Panc1 (cell line): ENCODE data around the gene KIF21B. TPM values are rescaled to one million over a fixed set of nuclear protein-coding genes. Genes with fewer than 3 reads are reported as not detected.
A peak's percentile ranks its signal among the peaks of the same experiment; 100 is the strongest.

Experiments used
- ATAC-seq: fragments of 200-7000 bp; cut with Tn5 transposase; 2 replicates; pipeline ENCODE4 v1.9.1; 2020; ENCODE audit warnings: mild to moderate bottlenecking, moderate library complexity
- BruUV-seq: library from RNA; stranded (reverse); fragments of 400-500 nt; replicated peaks from 2 replicates; lab custom pipeline; 2021; lab: Mats Ljungman, UMichigan
- CTCF ChIA-PET: fragments of 300-600 bp; sonication (Branson Sonifier 250); formaldehyde crosslinking; loops from one replicate; lab custom pipeline; 2022; ENCODE audit warnings: antibody characterized with exemption; lab: Charles Lee
- POLR2A ChIA-PET: fragments of 300-600 bp; sonication (Branson Sonifier 250); formaldehyde crosslinking; loops from one replicate; lab custom pipeline; 2022; ENCODE audit warnings: antibody characterized with exemption; lab: Charles Lee
- DNase-seq: peaks from one replicate; pipeline ENCODE4 v3.0.0-alpha.2; 2010; ENCODE audit warnings: low read depth, low spot score
- H3K27ac ChIP-seq: 2 replicates; pipeline ENCODE4 v1.5.1; 2011; ENCODE audit warnings: mild to moderate bottlenecking, low read length, inconsistent platforms
- H3K27me3 ChIP-seq: fragments of 200-500 bp; sonication (Bioruptor generic); 2 replicates; pipeline ENCODE4 v1.6.0; 2014; ENCODE audit warnings: low read length, inconsistent platforms; ENCODE audit not compliant: control insufficient read depth, insufficient read depth
- H3K36me3 ChIP-seq: fragments of 200-500 bp; sonication (Bioruptor generic); 2 replicates; pipeline ENCODE4 v1.5.1; 2014; ENCODE audit warnings: inconsistent platforms, mild to moderate bottlenecking, low read length, moderate library complexity; ENCODE audit not compliant: control insufficient read depth, insufficient read depth
- H3K4me1 ChIP-seq: 2 replicates; pipeline ENCODE4 v1.5.1; 2011; ENCODE audit warnings: inconsistent platforms, mild to moderate bottlenecking, low read length, moderate library complexity; ENCODE audit not compliant: control insufficient read depth, insufficient read depth
- H3K4me3 ChIP-seq, 2 experiments: 2 replicates each; pipeline ENCODE4 v1.5.1; 2011 to 2012; ENCODE audit warnings: low read depth in 2 of 2, low read length in 2 of 2, mild to moderate bottlenecking in 2 of 2, inconsistent platforms in 1 of 2, moderate library complexity in 1 of 2
- H3K9me3 ChIP-seq: fragments of 200-500 bp; sonication (Bioruptor generic); 2 replicates; pipeline ENCODE4 v1.5.1; 2014; ENCODE audit warnings: low read depth, mild to moderate bottlenecking, inconsistent platforms, low read length, moderate library complexity; ENCODE audit not compliant: control insufficient read depth, insufficient read depth
- POLR2AphosphoS5 ChIP-seq: IDR thresholded peaks from 2 replicates; pipeline ENCODE4 v1.6.1; 2012; ENCODE audit warnings: mild to moderate bottlenecking, low read depth, low read length, moderate library complexity
- REST ChIP-seq, 2 experiments: IDR thresholded peaks; 2 replicates each; pipeline ENCODE4 v1.6.1; 2011 to 2012; ENCODE audit warnings: low read depth in 2 of 2, control low read depth in 1 of 2, low read length in 1 of 2, mild to moderate bottlenecking in 1 of 2, moderate library complexity in 1 of 2; ENCODE audit not compliant: insufficient read depth in 1 of 2
- SIN3A ChIP-seq: IDR thresholded peaks from 2 replicates; pipeline ENCODE4 v1.6.1; 2012; ENCODE audit warnings: low read depth, mild to moderate bottlenecking, low read length, moderate library complexity, borderline replicate concordance; ENCODE audit not compliant: insufficient read depth
- TCF7L2 ChIP-seq: IDR thresholded peaks from 2 replicates; pipeline ENCODE4 v1.6.1; 2011; ENCODE audit warnings: mild to moderate bottlenecking, low read depth, low read length, inconsistent platforms
- in situ Hi-C: cut with HindIII; loops from 2 replicates; pipeline ENCODE4 v1.10.0; 2016; ENCODE audit warnings: low sequenced_read_pairs, low pct_unique_long_range_greater_than_20kb
- intact Hi-C: fragments of 100-400 bp; cut with micrococcal nuclease; formaldehyde crosslinking; loops from one replicate; pipeline ENCODE4 v1.10.0; 2022; ENCODE audit not compliant: unreplicated experiment
- total RNA-seq: library from RNA; stranded (reverse); gene quantifications from one replicate; pipeline ENCODE4 v1.2.1, GENCODE V29; 2021; ENCODE audit not compliant: unreplicated experiment
- TF ChIP-seq, protein P1 (sequence below): fragments of 450-650 bp; IDR thresholded peaks from 2 replicates; pipeline ENCODE4 v1.5.1; 2017; ENCODE audit warnings: mild to moderate bottlenecking

The KIF21B gene
- total RNA-seq, 1 experiment from 2014 or later, result 0.46 TPM

GRCh38 chr1:201022820-201023516, 546 bp downstream of the KIF21B start:
- BruUV-seq, result no TSS peak
- in situ Hi-C loops, result no loop called here
- CTCF ChIA-PET, result interaction anchor here (0.6 kb wide), 1 partner anchor 18 kb away, joined by 3 read pairs; no protein-coding TSS in a partner anchor

GRCh38 chr1:201022493-201022819, 1.1 kb downstream of the KIF21B start:
- H3K4me3 ChIP-seq, result no peak overlapping the region
- no peaks in the 10 kb centered on the region for H3K4me1 ChIP-seq
- intact Hi-C loops (no loop called here), in situ Hi-C loops (no loop called here)
- no peaks in the 10 kb centered on the region for H3K9me3 ChIP-seq
- POLR2A ChIA-PET, result no interaction called here
- no peak for DNase-seq
- BruUV-seq, result no TSS peak
- CTCF ChIA-PET, result no interaction called here
- H3K36me3 ChIP-seq, result no peaks in the 10 kb centered on the region
- no peak for ATAC-seq
- no peak for TF ChIP-seq SIN3A
- TF ChIP-seq TCF7L2, result no peak
- no peak for TF ChIP-seq POLR2AphosphoS5
- TF ChIP-seq, protein P1, sequence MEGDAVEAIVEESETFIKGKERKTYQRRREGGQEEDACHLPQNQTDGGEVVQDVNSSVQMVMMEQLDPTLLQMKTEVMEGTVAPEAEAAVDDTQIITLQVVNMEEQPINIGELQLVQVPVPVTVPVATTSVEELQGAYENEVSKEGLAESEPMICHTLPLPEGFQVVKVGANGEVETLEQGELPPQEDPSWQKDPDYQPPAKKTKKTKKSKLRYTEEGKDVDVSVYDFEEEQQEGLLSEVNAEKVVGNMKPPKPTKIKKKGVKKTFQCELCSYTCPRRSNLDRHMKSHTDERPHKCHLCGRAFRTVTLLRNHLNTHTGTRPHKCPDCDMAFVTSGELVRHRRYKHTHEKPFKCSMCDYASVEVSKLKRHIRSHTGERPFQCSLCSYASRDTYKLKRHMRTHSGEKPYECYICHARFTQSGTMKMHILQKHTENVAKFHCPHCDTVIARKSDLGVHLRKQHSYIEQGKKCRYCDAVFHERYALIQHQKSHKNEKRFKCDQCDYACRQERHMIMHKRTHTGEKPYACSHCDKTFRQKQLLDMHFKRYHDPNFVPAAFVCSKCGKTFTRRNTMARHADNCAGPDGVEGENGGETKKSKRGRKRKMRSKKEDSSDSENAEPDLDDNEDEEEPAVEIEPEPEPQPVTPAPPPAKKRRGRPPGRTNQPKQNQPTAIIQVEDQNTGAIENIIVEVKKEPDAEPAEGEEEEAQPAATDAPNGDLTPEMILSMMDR, result no peak
- no peak for TF ChIP-seq REST (IDR thresholded peaks at IDR 0.05; ENCODE audit: insufficient read depth in 1 of 2, low read depth in 2 of 2, low read length in 1 of 2)
- H3K27ac ChIP-seq, result no peak overlapping the region
- H3K27me3 ChIP-seq, result peaks cover 7% of the 10 kb centered on the region; the same call in 1 of the 2 replicates

More at GRCh38 chr1:201022820-201023516, 546 bp downstream of the KIF21B start:
- Histone ChIP-seq H3K4me3 (peak overlapping the region in 1 of 2 experiments; percentile 34; a peak in 2 of 4 replicates), H3K9me3 (no peaks in the 10 kb centered on the region), H3K27me3 (peaks cover 7% of the 10 kb centered on the region; the same call in 1 of the 2 replicates), H3K36me3 (no peaks in the 10 kb centered on the region), H3K27ac (no peak overlapping the region), H3K4me1 (no peaks in the 10 kb centered on the region)
- no peak; the same call in 1 of the 2 replicates for ATAC-seq
- POLR2A ChIA-PET, result no interaction called here
- no peak for TF ChIP-seq REST (IDR thresholded peaks at IDR 0.05; ENCODE audit: insufficient read depth in 1 of 2, low read depth in 2 of 2, low read length in 1 of 2)
- TF ChIP-seq POLR2AphosphoS5, result no peak
- no peak for TF ChIP-seq SIN3A
- TF ChIP-seq, protein P1, result peak; percentile 21
- no peak for DNase-seq
- intact Hi-C loops, result no loop called here
